HEK293 (cell line): ENCODE data around the gene ARHGAP24.

Experiments
- CTCF ChIP-seq: fragments of 450-650 bp; formaldehyde crosslinking; IDR thresholded peaks from 2 replicates; pipeline ENCODE4 v1.5.1; 2016; ENCODE audit warnings: missing biosample characterization, missing genetic modification characterization
- ELK4 ChIP-seq: IDR thresholded peaks from 2 replicates; pipeline ENCODE4 v1.6.1; 2011; ENCODE audit warnings: mild to moderate bottlenecking, low read depth, low read length, borderline replicate concordance
- HOXA7 ChIP-seq: sonication (generic); formaldehyde crosslinking; IDR thresholded peaks from 2 replicates; pipeline ENCODE4 v1.8.1; 2022; ENCODE audit warnings: missing genetic modification reagents, borderline replicate concordance
- KLF10 ChIP-seq: fragments of 450-650 bp; IDR thresholded peaks from 2 replicates; pipeline ENCODE4 v1.5.1; 2018; ENCODE audit warnings: missing biosample characterization, mild to moderate bottlenecking, missing genetic modification characterization
- MZF1 ChIP-seq: fragments of 450-650 bp; formaldehyde crosslinking; IDR thresholded peaks from 2 replicates; pipeline ENCODE4 v1.5.1; 2017; ENCODE audit warnings: missing biosample characterization, missing genetic modification characterization, borderline replicate concordance
- REST ChIP-seq: fragments of 450-650 bp; formaldehyde crosslinking; IDR thresholded peaks from 2 replicates; pipeline ENCODE4 v1.5.1; 2016; ENCODE audit warnings: missing biosample characterization, missing genetic modification characterization
- SP2 ChIP-seq: fragments of 450-650 bp; formaldehyde crosslinking; IDR thresholded peaks from 2 replicates; pipeline ENCODE4 v1.5.1; 2016; ENCODE audit warnings: missing biosample characterization, missing genetic modification characterization
- ZBTB26 ChIP-seq: fragments of 450-650 bp; formaldehyde crosslinking; optimal IDR thresholded peaks from 2 replicates; pipeline ENCODE3; 2016; ENCODE audit warnings: missing biosample characterization, mild to moderate bottlenecking, missing genetic modification characterization
- ZBTB7A ChIP-seq: fragments of 450-650 bp; formaldehyde crosslinking; IDR thresholded peaks from 2 replicates; pipeline ENCODE4 v1.5.1; 2016; ENCODE audit warnings: low read depth, missing biosample characterization, missing genetic modification characterization
- ZNF366 ChIP-seq: fragments of 450-650 bp; formaldehyde crosslinking; conservative IDR thresholded peaks from 2 replicates; pipeline ENCODE4 v1.5.1; 2016; ENCODE audit warnings: missing biosample characterization, missing genetic modification characterization
- ZNF585B ChIP-seq: fragments of 450-650 bp; formaldehyde crosslinking; IDR thresholded peaks from 2 replicates; pipeline ENCODE4 v1.5.1; 2016; ENCODE audit warnings: missing biosample characterization, missing genetic modification characterization
- ZNF670 ChIP-seq: fragments of 450-650 bp; formaldehyde crosslinking; IDR thresholded peaks from 2 replicates; pipeline ENCODE4 v1.5.1; 2016; ENCODE audit warnings: missing biosample characterization, missing genetic modification characterization, low read depth
- ZSCAN5A ChIP-seq: fragments of 450-650 bp; formaldehyde crosslinking; IDR thresholded peaks from 2 replicates; pipeline ENCODE4 v1.5.1; 2016; ENCODE audit warnings: missing biosample characterization, missing genetic modification characterization

GRCh38 chr4:85751866-85752265, 276.9 kb downstream of the ARHGAP24 start:
- TF ChIP-seq REST (tag by site-specific recombination) = no peak
- TF ChIP-seq KLF10 (tag by site-specific recombination) = no peak
- TF ChIP-seq CTCF (tag by site-specific recombination) = no peak
- no peak for TF ChIP-seq ZNF670 (tag by site-specific recombination)
- TF ChIP-seq ZNF585B (tag by site-specific recombination) = no peak
- no peak for TF ChIP-seq SP2 (tag by site-specific recombination)
- no peak for TF ChIP-seq ZBTB26 (tag by site-specific recombination)
- no peak for TF ChIP-seq MZF1 (tag by site-specific recombination)
- TF ChIP-seq ZBTB7A (tag by site-specific recombination) = no peak
- TF ChIP-seq ZSCAN5A (tag by site-specific recombination) = no peak
- TF ChIP-seq ELK4 = no peak
- TF ChIP-seq ZNF366 (tag by site-specific recombination) = no peak
- no peak for TF ChIP-seq HOXA7 (CRISPR knock-in tag)
